ENCODE data around the gene PLEKHM2.
A peak's percentile ranks its signal among the peaks of the same experiment; 100 is the strongest.

The PLEKHM2 gene

DNA sequence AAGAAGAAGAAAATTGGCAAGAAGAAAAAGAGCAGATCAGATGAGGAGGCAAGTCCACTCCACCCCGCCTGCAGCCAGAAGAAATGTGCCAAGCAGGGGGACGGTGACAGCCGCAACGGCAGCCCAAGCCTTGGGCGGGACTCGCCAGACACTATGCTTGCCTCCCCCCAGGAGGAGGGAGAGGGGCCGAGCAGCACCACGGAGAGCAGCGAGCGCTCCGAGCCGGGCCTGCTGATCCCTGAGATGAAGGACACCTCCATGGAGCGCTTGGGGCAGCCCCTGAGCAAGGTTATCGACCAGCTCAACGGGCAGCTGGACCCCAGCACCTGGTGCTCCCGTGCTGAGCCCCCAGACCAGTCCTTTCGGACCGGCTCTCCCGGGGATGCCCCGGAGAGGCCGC is 42.9 kb downstream of the PLEKHM2 start:
- no peak for DNase-seq

DNA sequence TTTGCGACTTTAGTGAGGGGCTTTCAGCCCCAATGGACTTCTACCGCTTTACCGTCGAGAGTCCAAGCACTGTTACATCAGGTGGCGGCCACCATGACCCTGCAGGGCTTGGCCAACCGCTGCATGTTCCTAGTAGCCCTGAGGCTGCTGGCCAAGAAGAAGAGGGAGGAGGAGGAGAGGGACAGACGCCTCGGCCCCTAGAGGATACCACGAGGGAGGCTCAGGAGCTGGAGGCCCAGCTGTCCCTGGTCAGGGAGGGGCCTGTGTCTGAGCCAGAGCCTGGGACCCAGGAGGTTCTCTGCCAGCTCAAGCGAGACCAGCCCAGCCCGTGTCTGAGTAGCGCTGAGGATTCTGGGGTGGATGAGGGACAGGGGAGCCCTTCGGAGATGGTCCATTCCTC is 43.3 kb downstream of the PLEKHM2 start:
- DNase-seq, result no peak

DNA sequence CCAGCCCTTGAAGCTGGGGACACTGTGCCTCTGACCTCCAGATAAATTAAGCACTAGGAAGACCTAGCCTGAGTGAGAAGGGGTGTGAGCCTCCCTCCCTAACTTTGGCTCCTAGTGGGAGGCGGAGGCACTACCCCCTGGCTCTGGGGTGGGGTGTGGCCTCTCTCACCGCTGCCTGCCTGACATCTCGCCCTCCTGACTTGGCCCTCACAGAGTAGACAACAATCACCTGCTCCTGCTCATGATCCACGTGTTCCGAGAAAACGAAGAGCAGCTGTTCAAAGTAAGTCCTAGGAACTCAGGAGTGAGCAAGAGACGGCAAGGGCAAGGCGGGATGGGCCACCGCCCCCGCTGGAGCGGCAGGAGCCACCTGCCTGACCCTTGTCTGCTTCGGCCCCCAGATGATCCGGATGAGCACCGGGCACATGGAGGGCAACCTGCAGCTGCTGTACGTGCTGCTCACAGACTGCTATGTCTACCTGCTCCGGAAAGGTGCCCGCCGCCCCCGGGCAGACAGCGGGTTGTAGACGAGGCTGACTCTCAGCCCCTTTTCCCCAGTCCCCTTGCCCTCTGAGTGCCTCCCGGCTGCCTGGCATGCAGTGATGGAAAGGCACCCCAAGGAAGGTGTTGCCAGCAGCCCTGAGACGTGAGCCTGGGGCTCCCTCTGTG is 43.9 kb downstream of the PLEKHM2 start:
- DNase-seq, result no peak

DNA sequence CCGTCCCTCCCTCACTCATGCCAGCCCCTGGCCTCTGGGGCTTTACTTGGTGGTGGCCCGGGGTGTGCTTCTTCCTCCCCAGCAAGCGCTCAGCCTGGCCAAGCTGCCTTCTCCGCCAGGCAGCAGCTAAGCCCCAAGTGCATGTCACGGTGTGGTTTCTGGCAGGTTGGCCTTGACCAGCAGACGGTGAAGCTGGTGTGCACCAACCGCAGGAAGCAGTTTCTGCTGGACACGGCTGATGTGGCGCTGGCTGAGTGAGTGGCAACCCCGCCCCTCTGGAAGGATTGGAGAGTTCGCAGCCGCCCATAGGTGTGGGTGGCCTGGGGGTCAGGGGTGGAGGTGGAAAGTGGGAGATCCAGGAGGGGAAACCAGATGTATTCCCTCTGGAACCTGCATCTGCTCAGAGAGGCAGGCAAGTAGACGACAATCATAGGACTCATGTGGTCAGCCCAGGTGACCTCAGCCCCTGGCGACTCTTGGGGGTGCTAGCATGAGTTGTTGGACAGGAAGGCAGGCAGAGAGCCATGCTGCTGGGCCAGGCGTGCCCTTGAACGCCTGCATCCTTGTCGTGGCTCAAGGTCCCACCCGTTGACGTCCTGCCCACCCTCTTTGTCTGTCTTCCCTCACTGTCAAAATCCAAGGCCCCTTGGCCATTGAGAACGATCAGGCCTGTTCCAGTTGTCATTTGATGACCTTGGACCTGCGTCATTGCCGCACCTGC is 45.0 kb downstream of the PLEKHM2 start:
- no peak for DNase-seq

DNA sequence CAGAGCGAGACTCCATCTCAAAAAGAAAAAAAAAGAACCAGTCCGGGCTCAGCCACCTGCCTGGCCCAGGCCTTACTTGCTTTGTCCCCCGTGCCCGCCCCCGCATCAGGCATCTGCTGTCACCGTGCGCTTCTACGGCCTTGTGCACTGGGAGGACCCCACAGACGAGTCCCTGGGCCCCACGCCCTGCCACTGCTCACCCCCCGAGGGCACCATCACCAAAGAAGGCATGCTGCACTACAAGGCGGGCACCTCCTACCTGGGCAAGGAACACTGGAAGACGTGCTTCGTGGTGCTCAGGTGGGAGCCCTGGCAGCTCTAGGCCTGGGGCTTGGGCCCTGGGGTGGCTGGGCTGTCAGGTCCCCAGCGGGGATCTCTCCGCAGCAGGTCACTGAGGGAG is 46.3 kb downstream of the PLEKHM2 start:
- no peak for DNase-seq

DNA sequence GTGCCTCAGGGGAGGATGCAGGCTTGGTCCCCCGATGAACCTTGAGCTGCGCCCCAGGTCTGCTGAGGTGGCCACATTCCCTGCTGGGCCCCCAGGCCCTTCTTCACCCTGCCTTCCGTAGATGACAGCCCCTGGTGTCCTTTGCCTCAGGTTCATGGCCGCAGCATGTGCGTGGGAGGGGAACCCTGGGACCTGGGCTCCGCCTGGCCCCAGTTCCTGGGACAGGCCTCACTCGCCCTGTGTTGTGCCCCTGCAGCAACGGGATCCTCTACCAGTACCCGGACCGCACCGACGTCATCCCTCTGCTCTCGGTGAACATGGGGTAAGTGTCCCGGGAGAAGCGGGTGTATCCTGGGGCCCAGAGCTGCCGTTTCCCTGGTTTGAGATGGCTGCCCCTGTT is 46.8 kb downstream of the PLEKHM2 start:
- no peak for DNase-seq

DNA sequence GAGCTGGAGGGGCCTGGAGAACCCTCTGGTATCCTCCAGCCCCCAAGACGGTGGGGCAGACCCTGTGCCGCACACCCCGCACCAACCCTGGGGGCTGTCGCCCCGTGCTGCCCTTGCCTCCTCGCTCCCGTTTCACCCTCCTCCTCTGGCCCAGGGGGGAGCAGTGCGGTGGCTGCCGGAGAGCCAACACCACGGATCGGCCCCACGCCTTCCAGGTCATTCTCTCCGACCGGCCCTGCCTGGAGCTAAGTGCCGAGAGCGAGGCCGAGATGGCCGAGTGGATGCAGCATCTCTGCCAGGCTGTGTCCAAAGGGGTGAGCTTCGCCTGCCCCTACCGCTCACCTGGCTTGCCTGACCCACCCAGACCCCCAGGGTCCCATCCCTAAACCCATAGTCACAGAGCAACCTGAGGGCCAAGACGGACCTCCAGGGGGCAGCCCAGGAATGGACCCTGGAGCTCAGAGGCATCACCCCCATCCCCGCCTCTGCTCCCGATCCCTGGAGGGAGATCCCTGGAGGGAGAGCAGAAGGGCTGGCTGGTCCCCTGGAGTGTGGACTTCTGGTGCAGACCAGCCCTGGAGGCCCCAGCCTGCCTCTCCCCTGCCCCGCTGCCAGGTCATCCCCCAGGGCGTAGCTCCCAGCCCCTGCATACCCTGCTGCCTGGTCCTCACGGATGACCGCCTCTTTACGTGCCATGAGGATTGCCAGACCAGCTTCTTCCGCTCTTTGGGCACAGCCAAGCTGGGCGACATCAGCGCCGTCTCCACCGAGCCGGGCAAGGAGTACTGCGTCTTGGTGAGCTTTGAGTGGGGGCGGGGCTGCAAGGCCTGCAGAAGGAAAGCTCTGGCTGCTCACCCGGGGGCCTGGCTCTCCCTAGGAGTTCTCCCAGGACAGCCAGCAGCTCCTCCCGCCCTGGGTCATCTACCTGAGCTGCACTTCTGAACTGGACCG is 47.9 kb downstream of the PLEKHM2 start:
- peak in 1 of 2 experiments; percentile 16 for DNase-seq

DNA sequence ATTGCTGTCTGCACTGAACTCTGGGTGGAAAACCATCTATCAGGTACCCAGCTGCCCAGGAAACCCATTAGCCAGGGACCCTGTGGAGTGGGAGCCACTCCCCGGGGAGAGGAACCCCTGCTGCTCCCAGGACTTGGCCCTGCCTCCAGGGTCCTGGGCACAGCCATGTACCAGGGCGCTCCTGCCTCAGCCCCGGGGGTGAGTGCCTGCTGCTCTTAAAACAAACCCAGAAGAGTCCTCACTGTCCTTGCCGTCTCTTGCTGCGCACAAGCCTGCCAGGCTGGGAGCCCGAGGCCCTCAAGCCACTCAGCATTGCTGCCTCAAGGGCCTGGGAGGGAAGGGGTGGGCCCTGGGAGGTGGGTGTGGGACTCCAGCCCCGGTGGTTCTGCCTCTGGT is 48.6 kb downstream of the PLEKHM2 start:
- no peak for DNase-seq

DNA sequence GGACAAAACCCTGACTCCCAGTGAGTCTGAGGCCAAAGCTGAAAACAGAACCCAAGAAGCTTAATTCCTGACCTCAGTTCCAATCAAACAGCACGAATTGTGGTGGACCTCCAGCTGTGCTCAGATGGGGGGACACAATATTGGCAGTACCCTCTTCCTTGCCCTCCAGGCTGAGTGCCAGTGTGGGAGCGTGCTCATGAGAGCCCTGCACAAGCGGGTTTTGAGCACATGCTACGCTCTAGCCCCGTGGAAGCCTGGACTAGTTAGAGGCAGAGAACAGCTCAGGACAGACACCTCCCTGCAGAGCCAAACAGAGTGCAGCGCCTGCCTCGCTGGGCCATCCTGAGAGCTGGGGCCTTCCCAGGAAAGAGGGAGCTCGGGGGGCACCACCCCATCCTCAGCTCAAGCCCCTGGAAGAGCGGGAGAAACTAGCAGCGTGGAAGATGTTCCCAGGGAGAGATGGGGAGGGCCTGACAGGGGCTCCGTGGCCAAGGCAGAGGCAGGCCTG is 49.2 kb downstream of the PLEKHM2 start:
- DNase-seq, result no peak

DNA sequence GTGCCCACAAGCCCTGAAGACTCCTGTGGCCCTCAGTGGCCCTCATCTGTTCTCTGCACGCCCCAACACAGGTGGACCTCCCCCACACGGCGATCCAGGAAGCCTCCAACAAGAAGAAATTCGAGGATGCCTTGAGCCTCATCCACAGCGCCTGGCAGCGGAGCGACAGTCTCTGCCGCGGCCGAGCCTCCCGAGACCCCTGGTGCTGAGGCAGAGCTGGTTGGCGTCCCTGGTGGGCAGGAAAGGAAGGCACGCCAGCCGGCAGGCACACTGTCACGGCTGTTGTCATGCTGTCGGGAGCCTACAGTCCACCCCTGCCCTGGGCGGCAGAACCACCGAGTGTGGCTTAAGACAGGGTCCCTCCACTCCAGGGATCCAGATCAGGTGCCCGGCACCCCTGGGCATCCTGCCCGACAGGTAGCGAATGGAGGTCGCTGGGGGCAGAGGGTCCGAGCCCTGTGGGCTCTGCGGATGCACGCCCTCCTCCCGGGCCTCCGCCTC is 49.7 kb downstream of the PLEKHM2 start:
- DNase-seq, result no peak

DNA sequence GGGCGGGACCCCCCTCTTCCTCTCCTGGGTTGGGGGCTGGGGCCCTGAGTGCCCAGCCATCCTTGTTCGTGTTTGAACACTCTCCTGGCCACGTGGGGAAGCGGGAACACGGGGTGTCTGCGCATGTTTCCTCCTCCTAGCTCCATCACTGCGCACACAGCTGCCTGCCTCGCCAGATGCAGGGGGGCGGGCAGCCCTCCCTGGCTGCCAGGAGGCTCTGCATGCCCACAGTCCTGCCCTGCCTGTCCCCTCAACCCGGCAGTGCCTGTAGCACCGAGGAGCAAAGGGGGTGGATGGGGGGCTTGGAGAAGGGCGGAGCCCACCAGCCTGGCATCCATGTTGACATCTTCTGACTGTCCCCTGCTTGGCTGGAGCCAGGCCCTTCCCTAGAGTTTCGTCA is 50.2 kb downstream of the PLEKHM2 start:
- no peak for DNase-seq

DNA sequence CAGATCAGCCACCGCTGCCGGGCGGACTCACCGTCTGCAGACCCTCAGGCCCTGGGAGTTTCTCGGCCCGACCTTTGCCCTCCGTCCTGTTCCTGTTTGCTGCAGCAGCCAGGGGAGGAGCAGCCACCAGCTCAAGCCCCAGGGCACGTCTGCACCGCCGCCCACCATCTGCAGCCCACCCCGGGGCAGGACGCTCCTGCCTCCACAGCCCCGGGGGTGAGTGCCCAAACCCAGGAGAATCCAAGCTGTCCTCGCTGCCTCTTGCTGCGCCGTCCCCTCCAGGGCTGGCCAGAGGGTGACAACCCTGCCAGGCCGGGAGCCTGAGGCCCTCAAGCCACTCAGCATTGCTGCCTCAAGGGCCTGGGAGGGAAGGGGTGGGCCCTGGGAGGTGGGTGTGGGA is 50.8 kb downstream of the PLEKHM2 start:
- no peak for DNase-seq

DNA sequence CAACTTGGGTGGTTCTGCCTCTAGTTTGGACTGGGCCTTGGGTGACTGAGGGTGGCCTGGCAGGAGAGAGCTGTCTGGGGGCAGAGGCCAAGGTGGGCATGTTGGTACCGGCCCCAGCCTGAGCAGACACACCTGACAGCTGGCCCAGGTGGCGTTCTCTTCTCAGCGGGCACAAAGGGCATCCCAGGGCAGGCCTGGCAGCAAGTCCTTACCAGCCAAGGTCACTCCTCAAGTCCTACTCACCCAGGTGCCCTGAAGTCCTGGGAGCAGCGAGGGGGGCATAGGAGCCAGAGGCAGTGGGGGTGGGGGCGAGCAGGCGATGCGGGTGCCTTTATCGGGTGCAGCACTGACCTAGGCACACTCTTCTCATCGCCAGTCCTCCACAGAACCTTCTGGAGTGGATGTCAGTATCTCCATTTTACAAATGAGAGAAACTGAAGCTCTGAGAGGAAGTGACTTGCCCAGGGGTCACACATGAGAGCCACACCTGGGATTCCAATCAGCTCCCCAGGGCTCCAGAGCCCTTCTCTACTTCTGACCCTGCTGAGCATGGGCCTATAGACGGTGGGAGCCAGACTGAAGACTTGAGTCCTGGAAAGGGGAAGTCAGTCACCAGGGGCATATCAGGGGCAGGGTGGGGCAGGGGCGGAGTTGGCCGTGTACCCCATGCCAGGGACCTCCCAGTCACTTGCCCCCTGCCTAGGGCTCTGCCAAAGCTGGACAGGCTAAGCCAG is 51.4 kb downstream of the PLEKHM2 start:
- DNase-seq, result no peak

DNA sequence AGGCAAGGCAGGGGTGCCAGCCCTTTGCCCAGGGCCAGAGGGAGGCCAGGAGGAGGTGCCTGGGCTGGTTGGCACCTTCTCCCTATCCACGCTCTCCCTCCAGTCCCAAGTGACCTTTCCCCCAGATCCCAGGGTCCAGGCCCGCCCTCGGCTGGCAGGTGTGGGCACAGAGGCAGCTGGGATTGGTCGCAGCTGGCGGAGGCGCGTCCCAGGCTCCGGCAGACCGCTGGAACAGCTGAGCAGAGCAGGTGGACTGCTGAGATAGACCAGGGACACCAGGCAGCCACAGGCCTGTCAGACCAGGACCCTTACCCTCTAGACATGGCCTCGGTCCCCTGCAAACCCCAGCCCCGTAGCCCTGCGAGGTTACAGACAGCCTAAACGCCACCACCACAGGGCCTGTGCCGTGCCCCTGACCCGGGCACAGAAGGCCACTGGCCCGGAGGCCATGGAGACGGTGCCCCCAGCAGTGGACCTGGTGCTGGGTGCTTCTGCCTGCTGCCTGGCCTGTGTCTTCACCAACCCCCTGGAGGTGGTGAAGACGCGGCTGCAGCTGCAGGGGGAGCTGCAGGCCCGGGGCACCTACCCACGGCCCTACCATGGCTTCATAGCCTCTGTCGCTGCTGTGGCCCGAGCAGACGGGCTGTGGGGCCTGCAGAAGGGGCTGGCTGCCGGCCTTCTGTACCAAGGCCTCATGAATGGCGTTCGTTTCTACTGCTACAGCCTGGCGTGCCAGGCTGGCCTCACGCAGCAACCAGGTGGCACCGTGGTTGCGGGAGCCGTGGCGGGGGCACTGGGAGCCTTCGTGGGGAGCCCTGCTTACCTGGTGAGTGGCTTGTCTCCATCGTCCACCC is 52.1 kb downstream of the PLEKHM2 start, which contains the start of gene SLC25A34:
Gene SLC25A34, plus strand, starts transcription at position 221 of the 854 bp plus-strand sequence. Its CDS starts 228 bp downstream, at position 449.
- no peak for DNase-seq

DNA sequence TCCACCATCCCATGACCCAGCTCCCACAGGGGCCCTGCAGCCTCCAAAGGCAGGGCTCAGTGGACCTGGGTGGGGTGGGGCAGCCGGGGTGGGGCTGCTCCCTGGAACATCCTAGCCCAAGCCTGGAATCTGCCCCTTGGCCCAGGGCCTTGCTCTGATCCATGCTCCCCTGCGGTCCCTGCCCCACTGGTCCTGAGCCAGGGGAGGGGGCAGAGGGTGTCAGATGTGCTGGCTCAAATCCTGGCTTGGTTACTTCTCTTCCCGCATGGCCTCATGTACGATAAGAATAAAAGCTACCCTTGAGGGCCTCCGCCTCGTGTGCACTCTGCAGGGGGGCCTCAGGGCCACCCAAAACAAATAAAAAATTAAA is 52.8 kb downstream of the PLEKHM2 start:
- DNase-seq, result no peak

DNA sequence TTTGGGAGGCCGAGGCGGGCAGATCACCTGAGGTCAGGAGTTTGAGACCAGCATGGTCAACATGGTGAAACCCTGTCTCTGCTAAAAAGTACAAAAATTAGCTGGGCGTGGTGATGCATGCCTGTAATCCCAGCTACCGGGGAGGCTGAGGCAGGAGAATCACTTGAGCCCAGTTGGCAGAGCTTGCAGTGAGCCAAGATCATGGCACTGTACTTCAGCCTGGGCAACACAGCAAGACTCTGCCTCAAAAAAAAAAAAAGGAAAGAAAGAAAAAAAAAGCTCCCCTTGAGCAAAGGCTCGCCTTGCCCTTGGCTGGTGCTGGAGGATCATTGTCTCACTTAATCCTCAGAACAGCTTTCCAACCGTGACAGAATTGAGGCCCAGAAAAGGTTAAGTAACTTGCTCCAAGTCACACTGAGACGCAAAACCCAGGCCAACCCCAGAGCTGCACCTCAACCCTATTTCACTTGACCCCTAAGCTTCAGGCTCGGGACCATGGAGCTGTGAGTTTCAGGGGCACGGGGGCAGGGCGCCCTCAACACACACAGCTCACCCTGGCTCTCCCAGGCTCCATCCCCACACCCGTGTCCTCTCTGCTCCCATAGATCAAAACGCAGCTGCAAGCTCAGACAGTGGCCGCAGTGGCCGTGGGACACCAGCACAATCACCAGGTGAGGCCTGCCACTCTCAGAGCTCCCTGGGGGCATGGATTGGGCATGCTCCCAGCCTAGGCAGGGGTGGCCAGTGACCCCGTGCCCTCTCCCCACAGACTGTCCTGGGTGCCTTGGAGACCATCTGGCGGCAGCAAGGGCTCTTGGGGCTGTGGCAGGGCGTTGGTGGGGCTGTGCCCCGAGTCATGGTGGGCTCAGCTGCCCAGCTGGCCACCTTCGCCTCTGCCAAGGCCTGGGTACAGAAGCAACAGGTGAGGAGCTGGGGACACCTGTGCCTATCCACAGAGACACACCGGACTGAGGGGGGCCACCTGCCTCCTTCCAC is 53.5 kb downstream of the PLEKHM2 start:
- DNase-seq, result no peak

DNA sequence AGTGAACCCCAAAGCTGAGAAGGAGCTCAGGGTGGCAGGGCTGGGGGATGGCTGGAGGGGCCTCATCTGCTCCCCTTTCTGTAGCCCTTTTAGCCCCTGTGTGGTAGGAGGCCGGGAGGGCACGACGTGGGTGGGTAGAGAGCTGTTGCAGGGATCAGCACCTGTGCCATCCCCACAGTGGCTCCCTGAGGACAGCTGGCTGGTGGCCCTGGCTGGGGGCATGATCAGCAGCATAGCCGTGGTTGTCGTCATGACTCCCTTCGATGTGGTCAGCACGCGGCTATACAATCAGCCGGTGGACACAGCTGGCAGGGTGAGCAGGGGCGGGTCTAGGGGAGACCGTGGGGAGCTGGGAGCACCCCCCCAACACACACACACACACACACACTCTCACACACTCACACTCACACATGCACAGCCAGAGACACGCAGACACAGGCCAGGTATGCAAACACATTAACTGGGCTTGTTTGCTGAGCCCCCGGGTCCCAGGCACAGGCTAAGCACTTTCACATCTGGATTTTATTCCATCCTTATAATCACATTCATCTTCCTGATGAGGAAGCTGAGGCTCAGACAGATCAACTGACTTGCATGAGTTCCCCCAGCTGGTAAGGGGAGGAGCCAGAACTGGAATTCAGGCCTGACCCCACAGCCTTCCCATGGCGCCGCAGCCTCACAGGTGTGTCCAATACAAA is 54.4 kb downstream of the PLEKHM2 start:
- DNase-seq, result no peak

DNA sequence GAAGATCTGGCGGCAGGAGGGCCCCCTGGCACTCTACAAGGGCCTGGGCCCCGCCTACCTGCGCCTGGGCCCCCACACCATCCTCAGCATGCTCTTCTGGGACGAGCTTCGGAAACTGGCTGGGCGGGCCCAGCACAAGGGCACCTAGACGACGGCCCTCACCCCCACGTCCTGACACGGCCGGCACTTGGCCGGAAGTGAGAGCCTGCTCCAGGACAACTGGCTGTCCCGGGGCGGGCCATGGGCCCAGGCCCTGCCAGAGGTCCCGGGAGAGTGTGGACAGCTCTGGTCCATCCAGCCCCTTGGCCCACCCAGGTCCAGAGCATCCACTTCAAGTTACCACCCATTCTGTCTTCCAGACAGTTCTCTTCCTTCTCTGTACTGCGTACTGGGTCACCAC is 55.1 kb downstream of the PLEKHM2 start:
- DNase-seq, result no peak

DNA sequence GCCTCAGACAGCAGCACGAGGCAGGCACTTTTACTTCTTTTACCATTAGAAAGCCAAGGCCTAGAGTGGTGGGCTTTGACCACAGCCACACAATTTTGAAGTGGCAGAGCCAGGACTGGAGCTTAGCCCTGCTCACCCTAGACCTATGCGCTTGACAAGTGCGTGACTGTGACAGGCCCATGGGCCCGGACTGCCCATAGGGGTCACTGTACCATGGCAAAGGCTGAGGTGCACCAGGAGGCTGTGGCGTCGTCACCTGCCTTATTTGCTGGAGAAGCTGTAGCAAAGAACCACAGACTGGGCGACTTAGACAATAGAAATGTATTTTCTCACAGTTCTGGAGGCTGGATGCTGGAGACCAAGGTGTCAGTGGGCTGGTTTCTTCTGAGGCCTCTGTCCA is 55.6 kb downstream of the PLEKHM2 start:
- DNase-seq, result no peak
